RWPE1 (cell line): ENCODE data around the gene SNX20.

ENCODE experiments used
- CTCF ChIA-PET: fragments of 350-600 bp; sonication (Branson Sonifier 250); formaldehyde crosslinking; extraction: SDS; loops from one replicate; lab custom pipeline; 2021; lab: Yijun Ruan, JAX
- POLR2A ChIA-PET: fragments of 400-600 bp; formaldehyde crosslinking; extraction: SDS; loops from one replicate; lab custom pipeline; 2020; ENCODE audit warnings: antibody characterized with exemption; ENCODE audit not compliant: low non-redundant PET; lab: Yijun Ruan, JAX
- DNase-seq: peaks from one replicate; pipeline ENCODE4 v3.0.0; 2012; ENCODE audit warnings: low spot score
- H3K27ac ChIP-seq: fragments of 450-650 bp; 2 replicates; pipeline ENCODE4 v1.5.1; 2017
- CTCF ChIP-seq: fragments of 450-650 bp; conservative IDR thresholded peaks from 2 replicates; pipeline ENCODE4 v1.5.1; 2017; ENCODE audit warnings: low read depth, mild to moderate bottlenecking

Gene SNX20

DNA sequence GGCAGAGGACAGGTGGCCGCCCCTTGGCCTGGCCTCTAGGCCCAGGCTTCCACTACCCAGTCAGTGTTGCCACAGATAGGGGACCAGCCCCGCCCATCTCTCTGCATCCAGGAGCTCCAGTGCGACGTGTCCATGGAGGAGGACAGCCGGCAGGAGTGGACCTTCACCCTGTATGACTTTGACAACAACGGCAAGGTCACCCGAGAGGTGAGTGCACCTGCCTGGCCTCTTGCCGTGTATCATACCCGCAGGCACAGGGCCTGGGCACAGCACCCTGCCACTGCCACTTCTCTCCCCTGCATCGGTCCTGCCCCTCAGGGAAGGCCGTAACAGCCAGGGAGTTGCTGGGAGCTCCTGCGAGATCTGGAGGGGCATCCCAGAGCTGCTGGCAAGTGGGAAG lies 55.7 kb downstream of the SNX20 start:
- no peak for DNase-seq
- ChIA-PET CTCF (interaction anchor here (0.9 to 1.4 kb wide), 2 partner anchors 20 to 40 kb away, joined by 3 to 6 read pairs; no protein-coding TSS in a partner anchor), POLR2A (no interaction called here)
- H3K27ac ChIP-seq, result no peak overlapping the region
- TF ChIP-seq CTCF, result no peak

- CTCF ChIA-PET, result interaction anchor here (0.6 kb wide), 1 partner anchor 20 kb away, joined by 3 read pairs; no protein-coding TSS in a partner anchor
- DNase-seq, result no peak
- TF ChIP-seq CTCF, result no peak
- POLR2A ChIA-PET, result no interaction called here
- no peak overlapping the region for H3K27ac ChIP-seq
Observed at GRCh38 chr16:50624449-50624970, 56.6 kb downstream of the SNX20 start.

DNA sequence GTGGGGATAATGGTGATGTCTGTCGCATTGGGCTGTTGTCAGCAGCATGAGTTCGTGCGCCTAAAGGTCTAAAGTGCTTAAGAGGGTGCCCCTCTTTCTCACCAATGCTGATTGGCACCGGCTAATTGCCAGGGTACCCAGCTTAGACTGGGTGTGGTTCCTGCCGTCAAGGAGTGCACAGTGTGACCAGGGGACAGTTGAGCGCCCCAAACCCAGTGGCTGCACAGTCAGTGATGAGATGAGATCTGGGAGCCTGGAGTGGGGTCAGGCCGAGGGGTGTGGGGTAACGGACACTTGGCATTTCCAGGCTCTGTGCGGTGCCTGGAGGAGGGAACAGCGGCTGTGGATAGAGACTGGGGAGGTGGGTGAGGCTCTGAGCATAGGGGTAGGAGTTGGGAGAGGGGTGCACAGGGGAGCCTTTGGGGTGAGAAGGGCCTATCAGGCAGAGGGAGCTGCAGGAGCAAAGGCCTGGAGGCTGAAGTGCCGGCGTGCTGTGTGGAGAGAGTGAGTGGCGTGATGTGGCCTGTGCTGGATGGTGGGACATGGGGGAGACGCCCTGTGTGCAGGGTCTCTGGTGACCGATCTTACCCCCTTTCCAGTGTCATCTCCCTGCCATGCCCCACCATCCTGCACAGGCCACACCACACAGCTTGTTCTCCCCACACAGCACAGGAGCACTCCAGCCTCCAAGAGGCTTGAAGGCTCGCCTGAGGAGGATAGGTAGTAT lies 58.3 kb downstream of the SNX20 start:
- CTCF ChIA-PET, result interaction anchor here (0.5 kb wide), 1 partner anchor 268 kb away, joined by 3 read pairs; no protein-coding TSS in a partner anchor
- POLR2A ChIA-PET, result no interaction called here
- no peak for DNase-seq
- no peak overlapping the region for H3K27ac ChIP-seq
- TF ChIP-seq CTCF, result no peak

GRCh38 chr16:50622029-50622428 lies 59.1 kb downstream of the SNX20 start:
- no peak for TF ChIP-seq CTCF
- CTCF ChIA-PET, result no interaction called here
- H3K27ac ChIP-seq, result no peak overlapping the region
- POLR2A ChIA-PET, result no interaction called here
- DNase-seq, result no peak
